ENCODE measurements around the gene SLC39A11. TPM values are rescaled to one million over a fixed set of nuclear protein-coding genes. Genes with fewer than 3 reads are reported as not detected.
A peak's percentile ranks its signal among the peaks of the same experiment; 100 is the strongest.
"Not testable (repeated sequence)": the region's sequence is repeated elsewhere in the genome, so short reads cannot be mapped to it uniquely, and the experiment has no call there.

The SLC39A11 gene
- total RNA-seq, 1 donor from 2014 or later: 22.0 TPM

DNA sequence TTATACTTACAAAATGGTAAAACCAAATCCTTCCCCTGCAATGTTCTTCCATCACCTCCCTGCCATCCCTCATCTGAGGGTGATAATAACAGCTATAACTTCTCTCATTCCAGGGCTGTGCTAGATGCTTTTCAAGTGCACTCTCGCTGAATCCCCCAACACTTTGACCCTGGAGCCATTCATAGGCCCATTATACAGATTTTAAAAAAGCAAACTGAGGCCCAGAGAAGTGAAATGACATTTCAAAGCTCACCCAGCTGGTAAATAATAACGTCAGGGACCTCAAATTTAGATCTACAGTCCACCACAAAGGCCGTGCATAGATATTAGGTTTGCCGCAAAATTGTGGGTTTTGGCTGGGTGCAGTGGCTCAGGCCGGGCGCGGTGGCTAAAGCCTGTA, 378.8 kb downstream of the SLC39A11 start:
- no peak for DNase-seq

DNA sequence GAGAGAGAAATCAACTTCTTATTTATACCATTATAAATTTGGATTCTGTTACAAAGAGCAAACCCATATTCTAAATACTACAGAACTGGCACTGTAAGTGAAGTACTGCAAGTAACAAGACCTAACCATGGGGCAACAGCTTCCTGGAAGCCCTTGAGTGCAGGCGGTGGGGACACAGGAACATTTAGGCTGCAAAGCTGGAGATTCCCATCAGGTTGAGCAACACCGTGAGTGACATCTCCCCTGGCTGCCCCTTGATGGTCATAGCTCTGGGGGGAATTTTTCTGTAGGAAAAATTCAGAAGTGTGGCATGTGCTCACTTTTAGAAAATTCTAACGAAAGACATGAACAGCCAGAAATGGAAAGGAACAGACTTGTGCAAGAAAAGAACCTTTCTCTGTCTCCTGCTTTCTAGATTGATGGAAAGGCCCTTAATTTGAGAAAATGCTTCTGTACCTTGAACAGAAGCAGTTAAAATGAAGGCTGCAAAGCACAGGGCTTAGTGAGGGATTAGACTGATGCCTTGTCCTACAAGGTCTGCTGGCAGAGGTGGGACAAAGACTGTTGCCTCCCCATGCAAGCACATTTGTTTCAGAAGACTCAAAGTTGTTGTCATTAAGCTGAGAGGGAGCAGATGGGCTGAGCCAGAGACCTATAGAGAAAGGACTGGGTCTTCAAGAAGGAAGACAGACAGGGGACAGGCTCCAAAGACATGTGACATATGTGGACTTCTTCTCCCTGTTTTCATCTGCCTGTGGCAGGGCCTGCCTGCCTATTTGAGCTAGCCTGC, 380.8 kb downstream of the SLC39A11 start:
- no peak for DNase-seq

DNA sequence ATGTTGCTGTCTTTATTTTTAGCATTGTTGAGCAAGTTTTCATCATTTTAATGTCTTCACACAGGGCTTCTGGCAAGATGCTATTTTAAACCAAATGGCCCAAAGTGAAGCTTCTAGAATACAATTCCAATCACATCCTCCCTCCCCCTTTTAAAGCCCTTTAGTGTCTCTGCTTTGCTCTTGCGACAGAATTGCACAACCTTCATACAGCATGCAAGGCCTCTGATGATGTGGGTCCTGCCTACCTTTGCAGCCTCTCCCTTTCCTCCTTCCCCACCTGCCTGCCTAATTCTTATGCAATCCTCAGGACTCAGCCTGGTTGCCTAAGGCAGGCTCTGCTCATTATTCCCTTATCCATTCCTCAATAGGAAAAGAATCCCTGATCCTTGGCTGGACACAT, 381.7 kb downstream of the SLC39A11 start:
- DNase-seq: no peak

DNA sequence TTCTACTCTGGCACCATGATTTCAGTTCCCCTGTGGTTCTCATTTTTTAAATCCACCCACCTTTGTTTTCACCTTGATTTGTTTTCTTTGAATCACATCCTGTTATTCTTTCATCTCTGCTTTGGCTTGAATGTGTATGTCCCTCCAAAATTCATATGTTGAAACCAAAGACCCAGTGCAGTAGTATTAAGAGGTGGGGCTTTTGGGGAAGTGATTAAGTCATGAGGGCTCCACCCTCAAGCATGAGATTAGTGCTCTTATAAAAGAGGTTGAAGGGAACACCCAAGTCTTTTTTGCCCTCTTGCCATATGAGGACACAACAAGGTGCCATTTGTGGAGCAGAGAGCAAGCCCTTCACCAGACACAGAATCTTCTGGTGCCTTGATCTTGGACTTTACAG, 382.3 kb downstream of the SLC39A11 start:
- DNase-seq: no peak

DNA sequence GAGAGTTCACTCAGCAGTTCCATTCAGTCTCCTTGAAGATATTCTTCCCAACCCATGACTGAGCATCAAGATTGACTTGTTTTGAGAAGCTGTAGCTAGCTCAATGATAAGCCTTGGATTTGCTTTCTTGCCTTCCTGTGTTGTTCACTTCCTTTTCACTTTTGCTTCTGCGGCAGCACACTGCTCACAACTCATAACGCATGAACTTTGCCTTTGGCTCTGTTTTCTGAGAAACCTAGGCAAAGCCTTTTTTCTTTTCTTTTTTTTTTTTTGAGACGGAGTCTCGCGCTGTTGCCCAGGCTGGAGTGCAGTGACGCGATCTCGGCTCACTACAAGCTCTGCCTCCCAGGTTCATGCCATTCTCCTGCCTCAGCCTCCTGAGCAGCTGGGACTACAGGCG, 383.8 kb downstream of the SLC39A11 start:
- DNase-seq: not testable (repeated sequence)

DNA sequence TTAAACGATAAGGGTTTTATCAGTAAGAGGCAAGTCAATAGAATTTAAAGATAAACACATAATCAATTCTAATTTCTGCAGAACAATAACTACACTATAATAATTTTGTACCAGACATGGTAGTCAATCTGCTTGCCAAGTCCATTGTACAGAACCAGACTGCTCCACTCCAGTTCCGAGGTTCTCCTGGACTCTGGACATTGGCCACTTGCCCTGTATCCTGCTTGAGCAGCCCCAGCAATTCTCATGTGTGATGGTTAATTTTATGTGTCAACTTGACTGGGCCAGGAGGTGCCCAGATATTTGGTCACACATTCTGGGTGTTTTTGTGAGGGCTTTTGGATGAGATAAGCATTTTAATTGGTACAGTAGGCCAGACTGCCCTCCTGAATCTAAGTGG, 384.6 kb downstream of the SLC39A11 start:
- no peak for DNase-seq

DNA sequence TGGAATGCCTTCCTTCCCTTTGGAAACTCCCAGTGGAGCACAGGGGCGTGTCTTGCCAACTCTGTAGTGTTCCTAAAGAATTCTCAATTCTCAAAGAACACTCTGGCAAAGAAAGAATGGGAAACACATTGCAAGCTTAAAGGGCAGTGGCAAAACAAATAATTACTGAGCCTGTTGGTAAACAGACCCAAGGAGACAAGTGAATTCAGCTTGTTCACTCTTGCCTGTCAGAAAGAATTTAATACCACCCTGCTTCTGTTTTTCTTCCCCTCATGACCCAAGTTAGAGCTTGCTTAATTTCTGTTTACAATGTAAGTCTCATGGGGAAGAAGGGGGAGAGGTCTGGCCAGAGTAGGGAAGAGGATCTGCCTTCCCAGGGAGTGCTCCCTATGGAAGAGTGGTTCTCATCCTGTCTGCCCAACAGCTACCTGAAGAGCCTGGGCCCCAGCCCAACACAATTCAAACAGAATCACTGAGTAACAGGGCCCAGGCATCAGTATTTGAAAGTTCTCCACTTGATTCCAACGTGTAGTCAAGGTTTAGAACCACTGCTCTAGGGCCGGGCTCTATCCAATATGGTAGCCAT, 386.0 kb downstream of the SLC39A11 start:
- DNase-seq: peak; percentile 32

DNA sequence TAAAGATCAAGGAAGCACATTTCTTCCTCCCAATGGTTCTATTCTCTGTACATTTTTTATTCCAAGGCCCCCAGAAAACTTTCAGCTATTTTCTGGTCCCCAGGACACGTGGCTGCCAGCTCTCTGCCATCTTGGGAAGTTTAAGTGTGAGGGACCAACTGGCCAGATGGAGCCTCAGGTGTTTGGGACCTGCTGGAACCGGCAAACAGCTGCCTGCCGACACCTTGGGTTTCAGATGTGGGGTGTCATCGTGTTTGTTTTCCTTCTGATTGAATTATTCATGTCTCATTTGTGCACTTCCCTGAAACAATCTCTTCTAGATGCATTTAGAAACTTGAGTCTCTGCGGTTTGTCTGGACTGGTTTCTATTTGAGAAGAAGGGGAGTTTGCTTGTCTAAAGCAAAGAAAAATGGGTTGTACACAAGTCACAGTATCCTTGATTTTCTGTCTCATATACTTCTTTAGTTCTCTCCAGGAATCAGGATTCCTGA, 386.5 kb downstream of the SLC39A11 start:
- no peak for DNase-seq

DNA sequence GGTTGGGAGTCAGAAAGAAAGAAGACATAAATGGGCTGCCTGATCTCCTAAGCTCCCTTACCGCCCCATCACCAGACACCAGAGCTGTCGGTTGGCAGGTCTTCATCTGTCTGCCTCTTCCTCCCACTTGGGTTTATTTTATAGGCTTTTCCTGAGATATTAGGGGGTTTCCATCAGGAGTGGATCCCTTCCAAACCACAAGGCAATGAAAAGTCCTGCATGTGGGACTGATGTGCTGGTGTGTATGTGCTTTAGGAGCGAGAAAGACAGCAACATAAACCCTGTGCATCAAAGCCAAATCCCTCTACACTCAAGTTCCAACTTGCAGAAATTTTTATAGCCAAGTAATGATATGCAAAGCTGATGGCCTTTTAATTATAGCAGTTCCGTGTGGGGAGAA, 389.5 kb downstream of the SLC39A11 start:
- DNase-seq: peak; percentile 42

DNA sequence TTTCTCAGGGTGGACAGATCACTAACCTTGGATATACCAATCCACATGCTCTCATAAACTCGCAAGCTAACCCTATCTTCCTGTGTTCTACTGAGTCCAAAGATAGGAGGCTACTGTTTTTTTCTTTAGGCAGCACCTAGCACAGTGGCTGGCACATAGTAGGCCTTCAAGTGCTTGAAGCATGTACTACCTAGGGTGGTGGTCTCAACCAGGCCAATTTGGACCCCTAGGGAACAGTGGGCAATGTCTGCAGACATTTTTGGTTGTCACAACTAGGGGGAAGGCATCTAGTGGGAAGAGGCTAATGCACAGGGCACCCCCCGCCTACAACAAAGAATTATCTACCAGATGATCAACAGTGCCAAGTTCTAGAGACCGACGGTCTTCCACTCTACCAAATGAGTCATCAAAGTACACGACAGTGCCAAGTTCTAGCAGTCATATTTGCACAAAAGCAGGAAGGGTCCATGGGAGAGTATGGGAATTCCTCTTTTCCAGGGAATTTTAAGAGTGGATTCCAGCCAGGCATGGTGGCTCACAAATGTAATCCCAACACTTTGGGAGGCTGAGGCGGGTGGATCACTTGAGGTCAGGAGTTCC, 390.3 kb downstream of the SLC39A11 start:
- no peak for DNase-seq

DNA sequence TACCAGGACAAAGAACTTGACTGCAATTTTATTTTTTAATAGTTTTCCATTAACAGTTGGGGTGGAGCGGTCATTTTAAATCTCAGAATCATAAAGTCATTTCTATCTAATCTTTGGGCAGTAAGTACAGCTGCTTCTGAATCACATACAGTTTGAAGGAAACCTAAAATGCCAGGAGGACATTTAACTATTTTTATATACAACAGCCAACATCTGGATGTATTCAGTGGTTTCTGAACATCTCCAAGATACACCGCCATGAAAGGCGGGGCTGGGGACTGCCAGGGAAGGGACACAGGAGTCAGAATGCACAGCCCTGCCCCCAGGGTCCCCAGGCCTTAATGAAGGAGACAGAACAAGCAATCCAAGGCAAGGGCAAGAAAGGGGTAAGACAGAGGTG, 392.3 kb downstream of the SLC39A11 start:
- DNase-seq: no peak

DNA sequence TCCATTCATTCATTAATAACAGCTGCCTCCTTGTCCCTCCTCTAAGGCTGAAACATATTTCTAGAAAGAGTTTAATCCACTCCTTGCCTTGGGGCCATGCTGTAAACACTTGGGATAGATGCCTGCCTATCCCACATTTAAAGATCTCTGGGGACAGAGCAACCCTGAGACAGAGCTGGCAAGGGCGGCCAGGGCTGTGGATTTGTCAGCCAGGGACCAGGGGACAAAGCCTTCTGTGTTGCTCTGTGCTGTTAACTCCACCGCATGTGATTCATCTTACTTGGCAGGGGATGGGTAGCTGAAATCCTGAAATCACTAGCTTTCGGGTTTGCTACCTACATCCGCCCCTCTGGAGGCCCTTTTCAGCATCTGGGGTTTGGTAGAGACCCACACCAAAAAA, 392.9 kb downstream of the SLC39A11 start:
- DNase-seq: no peak

DNA sequence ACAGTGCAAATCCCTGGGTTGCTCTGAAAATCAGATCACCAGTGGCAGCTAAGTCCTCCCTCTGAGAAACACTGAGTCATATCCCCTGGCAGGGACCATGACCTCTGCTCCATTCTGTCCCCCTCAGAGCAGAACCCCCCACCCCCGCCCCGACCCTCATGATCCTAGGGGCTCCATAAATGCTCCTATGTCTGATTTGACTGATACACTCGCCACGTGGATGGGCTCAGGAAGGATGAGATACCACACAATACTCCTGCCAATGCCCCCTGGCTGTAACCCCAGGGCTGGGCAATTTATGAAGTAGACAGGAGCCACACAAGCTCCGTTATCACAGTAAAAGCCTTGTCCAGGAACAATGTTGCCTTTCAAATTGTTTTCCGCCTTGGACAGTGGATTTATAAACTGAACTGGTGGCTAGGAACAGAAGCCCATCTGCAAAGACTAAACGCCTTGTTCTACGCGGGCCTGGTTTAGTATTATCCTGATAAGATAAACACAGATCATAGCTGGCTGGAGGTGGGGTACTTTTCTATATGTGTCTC, 394.8 kb downstream of the SLC39A11 start:
- peak; percentile 31 for DNase-seq

DNA sequence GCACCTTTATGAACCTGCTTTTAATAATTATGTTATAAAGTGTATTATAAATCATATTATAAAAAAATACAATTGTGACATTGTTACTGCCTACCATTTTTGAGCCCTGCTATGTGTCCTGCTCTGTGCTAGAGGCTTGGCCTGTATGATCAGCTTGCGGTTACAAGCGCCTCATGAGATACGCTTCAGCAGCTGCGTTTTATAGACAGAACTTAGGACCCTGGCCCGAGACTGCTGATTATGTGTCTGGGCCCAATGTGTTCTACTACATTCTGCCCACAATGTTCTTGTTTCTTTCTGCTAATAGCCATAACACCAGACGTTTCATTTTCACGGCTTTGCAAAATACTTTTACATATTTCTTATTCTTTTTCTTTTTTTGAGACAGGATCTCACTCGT, 395.8 kb downstream of the SLC39A11 start:
- DNase-seq: no peak

DNA sequence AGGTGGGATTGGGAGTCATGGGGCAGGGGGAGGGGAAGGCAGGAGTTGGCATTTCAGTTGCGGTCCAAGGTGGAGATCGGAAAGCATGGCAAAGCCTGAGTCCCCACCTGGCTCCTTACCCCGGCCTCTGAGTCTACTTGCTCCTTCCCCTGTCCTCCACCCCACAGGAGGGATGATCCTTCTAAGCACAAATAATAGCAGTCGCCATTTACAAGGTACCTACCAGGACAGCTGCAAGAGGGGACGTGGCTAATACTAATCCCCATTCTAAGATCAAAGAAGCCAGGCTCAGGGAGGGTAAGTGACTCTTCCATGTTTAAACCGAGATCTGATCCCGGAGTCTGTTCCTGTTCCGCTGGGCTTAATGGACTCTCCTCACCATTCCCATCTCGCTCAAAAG, 396.3 kb downstream of the SLC39A11 start:
- no peak for DNase-seq

DNA sequence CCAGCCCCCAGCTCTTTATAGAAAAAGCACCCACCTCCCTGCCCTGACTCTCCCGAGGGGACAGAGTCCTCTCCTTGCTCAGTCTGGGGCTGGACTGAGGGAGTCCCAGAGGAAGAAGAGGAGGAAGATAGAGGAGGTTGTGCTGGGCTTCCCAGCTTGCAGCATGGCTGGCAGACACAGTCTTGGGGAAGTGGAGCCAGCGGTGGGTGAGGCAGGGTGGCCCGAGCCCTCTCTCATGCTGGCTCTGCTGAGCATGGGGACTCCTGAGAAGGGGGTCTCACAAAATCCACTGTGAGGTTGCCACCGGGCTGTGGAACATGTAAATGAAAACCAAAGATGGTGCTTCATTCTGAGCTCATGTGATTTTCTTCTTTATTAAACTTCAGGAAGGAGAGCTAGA, 398.5 kb downstream of the SLC39A11 start:
- DNase-seq: no peak

DNA sequence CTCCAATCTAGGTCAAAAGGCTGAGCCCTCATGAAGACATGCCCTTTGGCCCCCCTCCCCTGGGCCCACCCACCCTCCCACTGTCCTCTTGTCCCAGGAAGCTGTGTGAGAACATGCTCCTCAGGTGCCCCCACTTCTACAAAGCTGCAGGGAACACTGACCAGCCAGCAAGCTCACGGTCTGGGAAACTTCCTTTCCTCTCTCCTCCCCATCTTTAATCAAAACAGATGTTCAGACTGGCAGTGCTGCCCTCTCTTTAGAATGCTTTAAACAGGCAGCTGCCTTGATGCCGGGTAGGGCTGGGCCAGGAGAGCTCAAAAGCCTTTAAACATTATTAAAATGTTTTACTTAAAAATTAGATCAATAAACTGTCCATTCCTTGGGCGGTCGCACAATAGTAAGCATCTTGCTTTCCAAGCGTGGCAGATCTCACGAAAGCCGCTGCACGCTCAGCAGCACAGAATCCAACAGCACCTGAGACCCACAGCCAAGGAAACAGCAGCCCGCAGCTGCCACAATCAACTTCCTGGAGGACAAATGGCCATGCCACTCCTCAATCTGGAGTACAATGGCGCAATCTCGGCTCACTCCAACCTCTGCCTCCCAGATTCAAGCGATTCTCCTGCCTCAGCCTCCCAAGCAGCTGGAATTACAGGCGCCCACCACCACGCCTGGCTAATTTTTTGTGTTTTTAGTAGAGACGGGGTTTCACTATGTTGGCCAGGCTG, 399.2 kb downstream of the SLC39A11 start:
- DNase-seq: no peak

DNA sequence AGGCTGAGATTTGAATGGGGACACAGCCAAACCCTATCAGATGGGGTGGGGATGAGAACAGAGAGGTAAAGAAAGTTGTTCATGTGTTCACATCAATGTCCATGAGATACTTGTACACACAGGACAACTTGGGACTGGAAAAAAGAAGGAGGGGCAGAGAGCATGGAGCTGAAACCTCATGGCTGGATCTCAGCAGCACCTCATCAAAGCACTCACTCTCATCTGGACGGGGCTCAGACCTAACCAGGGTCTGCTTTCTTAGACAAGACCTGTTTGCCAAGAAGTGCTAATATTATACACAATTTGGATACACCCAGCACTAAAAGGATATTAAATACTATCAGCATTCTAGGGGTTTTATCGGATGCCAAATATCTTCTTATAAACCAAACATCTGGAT, 399.8 kb downstream of the SLC39A11 start:
- DNase-seq: no peak

DNA sequence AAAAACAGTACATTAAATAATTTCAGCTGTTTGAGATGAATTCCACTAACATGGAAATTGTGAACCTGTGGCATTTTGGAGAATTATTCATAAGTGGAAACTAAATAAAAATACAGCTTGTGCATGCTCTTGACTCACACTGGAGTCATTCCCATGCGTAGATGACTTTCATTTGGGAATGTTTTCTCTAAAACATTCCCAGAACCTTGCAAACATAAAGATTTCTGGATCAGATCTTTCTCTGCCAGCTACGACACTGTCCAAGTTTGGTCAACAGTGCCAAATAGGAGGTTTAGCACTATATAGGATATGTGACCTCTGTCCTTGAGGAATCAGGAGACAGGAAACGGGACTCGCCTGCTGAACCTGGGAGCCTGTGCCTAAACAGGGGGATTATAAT, 400.9 kb downstream of the SLC39A11 start:
- DNase-seq: no peak

DNA sequence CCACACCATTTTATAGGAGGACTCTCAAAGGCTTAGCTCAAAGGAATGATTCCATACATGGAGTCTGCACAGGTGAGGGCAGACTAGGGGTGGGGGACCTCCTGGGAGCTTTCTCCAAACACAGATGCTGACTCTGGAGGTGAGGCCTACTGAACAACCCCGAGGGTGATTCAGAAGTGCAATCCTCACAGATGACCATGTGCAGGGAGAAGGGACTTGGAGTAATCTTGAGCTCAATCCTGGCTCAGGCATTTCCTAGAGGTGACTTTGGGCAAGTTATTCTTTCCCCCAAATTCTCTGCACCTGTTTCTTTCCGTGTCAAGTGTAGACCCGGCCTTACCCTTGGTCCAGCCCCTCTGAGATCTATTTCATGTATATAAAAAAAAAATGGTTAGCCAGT, 401.5 kb downstream of the SLC39A11 start:
- DNase-seq: no peak

DNA sequence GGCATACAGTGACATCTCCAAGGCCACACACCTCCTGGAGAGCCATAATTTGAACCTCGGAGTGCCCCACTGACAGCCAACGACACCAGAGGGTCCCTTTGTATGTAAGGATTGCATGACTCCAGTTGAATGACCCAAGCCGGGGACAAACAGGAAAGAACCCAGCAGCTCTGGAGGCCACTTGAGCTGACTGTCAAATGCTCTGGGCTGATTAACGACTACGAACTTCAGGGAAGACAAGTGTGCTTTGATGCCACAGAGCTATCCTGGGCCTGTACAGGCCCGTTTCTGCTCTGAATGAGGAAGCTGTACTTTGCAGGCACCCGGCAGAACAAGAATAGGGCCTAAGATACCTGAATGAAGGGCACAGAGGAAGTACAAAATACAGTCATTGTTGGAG, 404.6 kb downstream of the SLC39A11 start:
- no peak for DNase-seq

DNA sequence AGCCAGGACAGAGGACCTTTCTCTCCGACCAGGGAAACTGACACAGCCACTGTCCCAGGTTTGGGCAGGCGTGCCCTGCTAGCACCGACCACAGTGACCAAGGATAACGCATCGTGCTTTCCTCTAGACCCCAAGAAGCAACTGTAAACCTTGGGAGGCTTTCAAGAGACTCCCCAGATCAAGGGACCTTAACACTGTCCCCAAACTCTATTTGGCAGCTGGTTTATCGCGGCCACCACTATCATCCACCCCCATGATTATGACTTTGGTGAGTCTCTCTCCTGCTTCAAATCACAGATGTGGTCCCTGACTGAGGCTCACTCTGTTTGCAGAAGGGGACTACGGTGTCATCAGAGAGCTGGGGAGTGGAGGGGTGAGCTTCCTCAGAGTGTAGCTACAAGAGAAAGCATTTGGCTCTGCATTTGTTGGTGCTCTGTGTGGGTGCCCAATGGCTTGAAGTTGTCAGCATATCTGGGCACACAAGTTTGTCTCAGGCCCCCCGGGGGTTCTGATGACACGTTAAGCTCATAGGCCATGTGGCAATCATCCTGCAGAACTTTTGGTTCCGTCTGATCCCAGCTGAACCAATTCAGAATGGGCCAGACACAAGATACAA, 408.0 kb downstream of the SLC39A11 start:
- DNase-seq: no peak

All from skin of body (tissue), 2 donors.